Smooth muscle cell (in vitro differentiated cells): Measurements from ENCODE around the gene CNTF. TPM values are rescaled to one million over a fixed set of nuclear protein-coding genes. Genes with fewer than 3 reads are reported as not detected.

Experiments
- DNase-seq: peaks from one replicate; lab custom pipeline; 2025; ENCODE audit not compliant: unreplicated experiment; lab: John Stamatoyannopoulos, UW
- H2AFZ ChIP-seq: fragments of 200-600 bp; sonication (generic); 2 replicates; pipeline ENCODE4 v1.6.0; 2016; ENCODE audit warnings: antibody characterized with exemption, low read depth, mild to moderate bottlenecking
- H3F3A ChIP-seq: fragments of 200-600 bp; sonication (generic); 2 replicates; pipeline ENCODE4 v1.6.0; 2017; ENCODE audit warnings: antibody characterized with exemption, low read depth
- H3K27ac ChIP-seq: fragments of 200-600 bp; sonication (generic); 2 replicates; pipeline ENCODE4 v1.5.1; 2016; ENCODE audit warnings: low read depth, mild to moderate bottlenecking
- H3K27me3 ChIP-seq: fragments of 200-600 bp; sonication (generic); 2 replicates; pipeline ENCODE4 v1.6.1; 2016; ENCODE audit warnings: low read depth, mild to moderate bottlenecking
- H3K36me3 ChIP-seq: fragments of 200-600 bp; sonication (generic); 2 replicates; pipeline ENCODE4 v1.5.1; 2016; ENCODE audit warnings: low read depth
- H3K4me1 ChIP-seq: fragments of 200-600 bp; sonication (generic); 2 replicates; pipeline ENCODE4 v1.5.1; 2016; ENCODE audit warnings: low read depth
- H3K4me2 ChIP-seq: fragments of 200-600 bp; sonication (generic); 2 replicates; pipeline ENCODE4 v1.6.0; 2016; ENCODE audit warnings: mild to moderate bottlenecking
- H3K4me3 ChIP-seq: fragments of 200-600 bp; sonication (generic); 2 replicates; pipeline ENCODE4 v1.5.1; 2016; ENCODE audit warnings: mild to moderate bottlenecking
- H3K79me2 ChIP-seq: fragments of 200-600 bp; sonication (generic); 2 replicates; pipeline ENCODE4 v1.6.0; 2016; ENCODE audit warnings: low read depth, mild to moderate bottlenecking
- H3K9ac ChIP-seq: fragments of 200-600 bp; sonication (generic); 2 replicates; pipeline ENCODE4 v1.6.0; 2016; ENCODE audit warnings: low read depth
- H3K9me3 ChIP-seq: fragments of 200-600 bp; sonication (generic); replicated peaks from 2 replicates; pipeline ENCODE4 v1.5.1; 2016; ENCODE audit warnings: low read depth
- H4K20me1 ChIP-seq: fragments of 200-600 bp; sonication (generic); 2 replicates; pipeline ENCODE4 v1.6.0; 2016; ENCODE audit warnings: low read depth
- CTCF ChIP-seq: fragments of 200-600 bp; sonication (generic); IDR thresholded peaks from 2 replicates; pipeline ENCODE4 v1.5.1; 2017; ENCODE audit warnings: borderline replicate concordance, mild to moderate bottlenecking, antibody characterized with exemption; ENCODE audit not compliant: insufficient read depth, poor library complexity, severe bottlenecking
- WGBS: methylation state at CpG from one replicate; pipeline ENCODE4 v1.1.7; 2016; ENCODE audit warnings: low lambda C conversion rate; 5-methylcytosine and 5-hydroxymethylcytosine counted together
- polyA plus RNA-seq: library from polyadenylated mRNA; unstranded; fragments of >200 nt; fragmentation: Nextera tagmentation; extraction: Ambion mirVana; gene quantifications from 2 replicates; pipeline ENCODE4 v1.2.1, GENCODE V29; 2016
- total RNA-seq: library from RNA; depleted of rRNA; stranded (reverse); fragments of >200 nt; gene quantifications from 2 replicates; pipeline ENCODE4 v1.2.3, GENCODE V29; 2014

The CNTF gene
- total and polyA plus RNA-seq, 2 experiments from 2014 or later = 0.66 to 2.2 TPM

GRCh38 chr11:58616594-58616993 is 5.9 kb upstream of the CNTF start:
- WGBS = 22% methylated on average over 4 of the region's 4 CpGs
- no peak for TF ChIP-seq CTCF
- H3K27me3 ChIP-seq = no peaks in the 10 kb centered on the region
- H3K79me2 ChIP-seq = no peaks in the 10 kb centered on the region
- no peaks in the 10 kb centered on the region for H3K9me3 ChIP-seq
- no peaks in the 10 kb centered on the region for H3F3A ChIP-seq
- H3K27ac ChIP-seq = peak overlapping the region; percentile 78
- H3K4me1 ChIP-seq = peaks cover 3% of the 10 kb centered on the region
- peak overlapping the region; percentile 31 for H3K9ac ChIP-seq
- peaks cover 18% of the 10 kb centered on the region for H3K36me3 ChIP-seq
- no peak overlapping the region for H3K4me3 ChIP-seq
- no peaks in the 10 kb centered on the region for H4K20me1 ChIP-seq
- H3K4me2 ChIP-seq = peak overlapping the region; percentile 41
- H2AFZ ChIP-seq = no peak overlapping the region
- DNase-seq = no peak

- H3K36me3 ChIP-seq = peaks cover 15% of the 10 kb centered on the region
- TF ChIP-seq CTCF = no peak
- no peaks in the 10 kb centered on the region for H3K79me2 ChIP-seq
- peak overlapping the region; percentile 78 for H3K27ac ChIP-seq
- WGBS = 86% methylated on average over 4 of the region's 4 CpGs
- no peak overlapping the region for H3K4me2 ChIP-seq
- H3K27me3 ChIP-seq = no peaks in the 10 kb centered on the region
- no peaks in the 10 kb centered on the region for H3F3A ChIP-seq
- no peaks in the 10 kb centered on the region for H4K20me1 ChIP-seq
- no peak overlapping the region for H2AFZ ChIP-seq
- peaks cover 3% of the 10 kb centered on the region for H3K4me1 ChIP-seq
- no peak for DNase-seq
- no peak overlapping the region for H3K9ac ChIP-seq
- H3K9me3 ChIP-seq = no peaks in the 10 kb centered on the region
- no peak overlapping the region for H3K4me3 ChIP-seq
Observed at GRCh38 chr11:58617976-58618557, 4.4 kb upstream of the CNTF start.

GRCh38 chr11:58621586-58622262 is 741 bp upstream of the CNTF start:
- 97% methylated on average over 4 of the region's 4 CpGs for WGBS
- Histone ChIP-seq H3K9me3 (no peaks in the 10 kb centered on the region), H3K27ac (peak overlapping the region; percentile 21)

More at GRCh38 chr11:58621586-58622262, 741 bp upstream of the CNTF start:
- TF ChIP-seq CTCF = no peak
- Histone ChIP-seq H3K36me3 (peaks cover 8% of the 10 kb centered on the region), H3K9ac (no peak overlapping the region), H3K27me3 (no peaks in the 10 kb centered on the region), H3K4me3 (no peak overlapping the region), H3K4me1 (no peaks in the 10 kb centered on the region), H3K79me2 (no peaks in the 10 kb centered on the region), H4K20me1 (no peaks in the 10 kb centered on the region), H2AFZ (no peak overlapping the region), H3K4me2 (no peak overlapping the region), H3F3A (no peaks in the 10 kb centered on the region)
- no peak for DNase-seq
